Activated CD4-positive, alpha-beta memory T cell treated with anti-CD3 and anti-CD28 coated beads for 36 hours (primary cell): ENCODE data around the gene PHF21A. TPM values are rescaled to one million over a fixed set of nuclear protein-coding genes. Genes with fewer than 3 reads are reported as not detected.
"Not testable (repeated sequence)": the region's sequence is repeated elsewhere in the genome, so short reads cannot be mapped to it uniquely, and the experiment has no call there.

ENCODE experiments used
- CTCF ChIA-PET: fragments of 350-600 bp; sonication (Branson Sonifier 250); formaldehyde crosslinking; loops from one replicate; lab custom pipeline; 2021; ENCODE audit warnings: antibody characterized with exemption, inconsistent platforms; lab: Charles Lee
- POLR2A ChIA-PET: fragments of 350-600 bp; sonication (Branson Sonifier 250); formaldehyde crosslinking; loops from one replicate; lab custom pipeline; 2021; ENCODE audit warnings: antibody characterized with exemption; lab: Charles Lee
- DNase-seq: peaks from one replicate; pipeline ENCODE4 v3.0.0-alpha.2; 2020
- H3K27ac Mint-ChIP-seq: one replicate; pipeline ENCODE4 v1.8.0; 2021; ENCODE audit warnings: mixed read lengths
- H3K27me3 Mint-ChIP-seq: one replicate; pipeline ENCODE4 v1.8.0; 2021; ENCODE audit warnings: mixed read lengths
- H3K36me3 Mint-ChIP-seq: one replicate; pipeline ENCODE4 v1.8.0; 2021; ENCODE audit warnings: mixed read lengths
- H3K4me1 Mint-ChIP-seq: one replicate; pipeline ENCODE4 v1.8.0; 2021; ENCODE audit warnings: low read depth, mixed read lengths
- H3K4me3 Mint-ChIP-seq: one replicate; pipeline ENCODE4 v1.8.0; 2021; ENCODE audit warnings: mild to moderate bottlenecking, mixed read lengths
- H3K9me3 Mint-ChIP-seq: one replicate; pipeline ENCODE4 v1.8.0; 2021; ENCODE audit warnings: mixed read lengths
- intact Hi-C: fragments of 100-400 bp; cut with micrococcal nuclease; formaldehyde crosslinking; loops from one replicate; pipeline ENCODE4 v1.15.1; 2023
- total RNA-seq, 2 experiments: library from RNA; stranded (reverse); gene quantifications; one replicate each; pipeline ENCODE4 v1.2.3, GENCODE V29; 2021

Gene PHF21A
- total RNA-seq, 2 experiments from 2014 or later = 38.0 to 40.0 TPM

GRCh38 chr11:46020084-46020599 is 101.1 kb downstream of the PHF21A start:
- no peak for DNase-seq
- Mint-ChIP-seq H3K9me3 (peaks cover 2% of the 10 kb centered on the region), H3K4me3 (no peak overlapping the region), H3K36me3 (peaks cover under 1% of the 10 kb centered on the region), H3K4me1 (no peaks in the 10 kb centered on the region), H3K27ac (no peak overlapping the region), H3K27me3 (no peaks in the 10 kb centered on the region)
- intact Hi-C loops = no loop called here
- ChIA-PET CTCF (interaction anchor here (0.9 to 1.6 kb wide), 2 partner anchors 9 to 55 kb away, joined by 3 to 4 read pairs; no protein-coding TSS in a partner anchor), POLR2A (no interaction called here)

- H3K4me1 Mint-ChIP-seq = no peaks in the 10 kb centered on the region
- intact Hi-C loops = no loop called here
- DNase-seq = no peak
- peaks cover 4% of the 10 kb centered on the region for H3K9me3 Mint-ChIP-seq
- H3K27me3 Mint-ChIP-seq = no peaks in the 10 kb centered on the region
- POLR2A ChIA-PET = no interaction called here
- H3K4me3 Mint-ChIP-seq = no peak overlapping the region
- CTCF ChIA-PET = interaction anchor here (0.6 to 2.3 kb wide), 5 partner anchors 10 to 875 kb away, joined by 3 to 22 read pairs (median 4); no protein-coding TSS in a partner anchor
- no peak overlapping the region for H3K27ac Mint-ChIP-seq
- peaks cover 3% of the 10 kb centered on the region for H3K36me3 Mint-ChIP-seq
Observed at GRCh38 chr11:46018651-46019050, 102.6 kb downstream of the PHF21A start.

- DNase-seq = no peak
- no peaks in the 10 kb centered on the region for H3K4me1 Mint-ChIP-seq
- H3K27ac Mint-ChIP-seq = no peak overlapping the region
- ChIA-PET CTCF (interaction anchor here (1.0 to 2.3 kb wide), 2 partner anchors 11 to 52 kb away, joined by 3 to 22 read pairs; no protein-coding TSS in a partner anchor), POLR2A (no interaction called here)
- intact Hi-C loops = no loop called here
- H3K27me3 Mint-ChIP-seq = no peaks in the 10 kb centered on the region
- peaks cover 3% of the 10 kb centered on the region for H3K36me3 Mint-ChIP-seq
- H3K9me3 Mint-ChIP-seq = peaks cover 4% of the 10 kb centered on the region
- no peak overlapping the region for H3K4me3 Mint-ChIP-seq
Observed at GRCh38 chr11:46017341-46017740, 103.9 kb downstream of the PHF21A start.

GRCh38 chr11:46015941-46016340 is 105.3 kb downstream of the PHF21A start:
- peaks cover 3% of the 10 kb centered on the region for H3K36me3 Mint-ChIP-seq
- no peaks in the 10 kb centered on the region for H3K27me3 Mint-ChIP-seq
- ChIA-PET POLR2A (no interaction called here), CTCF (interaction anchor here (1.1 kb wide), 1 partner anchor 9 kb away, joined by 5 read pairs; no protein-coding TSS in a partner anchor)
- H3K4me3 Mint-ChIP-seq = no peak overlapping the region
- peaks cover 4% of the 10 kb centered on the region for H3K9me3 Mint-ChIP-seq
- intact Hi-C loops = no loop called here
- no peak overlapping the region for H3K27ac Mint-ChIP-seq
- DNase-seq = no peak
- H3K4me1 Mint-ChIP-seq = no peaks in the 10 kb centered on the region

GRCh38 chr11:46014168-46014567 is 107.1 kb downstream of the PHF21A start:
- POLR2A ChIA-PET, DNase-seq, H3K36me3 Mint-ChIP-seq, H3K9me3 Mint-ChIP-seq, H3K27me3 Mint-ChIP-seq, H3K4me3 Mint-ChIP-seq, intact Hi-C loops, H3K4me1 Mint-ChIP-seq, H3K27ac Mint-ChIP-seq: not testable (repeated sequence)
- CTCF ChIA-PET = interaction anchor here (0.6 to 3.2 kb wide), 2 partner anchors 11 to 49 kb away, joined by 3 to 15 read pairs; no protein-coding TSS in a partner anchor

GRCh38 chr11:46012185-46012584 is 109.1 kb downstream of the PHF21A start:
- H3K27ac Mint-ChIP-seq = no peak overlapping the region
- ChIA-PET POLR2A (no interaction called here), CTCF (interaction anchor here (0.7 to 3.2 kb wide), 5 partner anchors 9 to 94 kb away, joined by 3 to 15 read pairs (median 4); no protein-coding TSS in a partner anchor)
- peaks cover 3% of the 10 kb centered on the region for H3K36me3 Mint-ChIP-seq
- intact Hi-C loops = no loop called here
- H3K27me3 Mint-ChIP-seq = no peaks in the 10 kb centered on the region
- DNase-seq = no peak
- peaks cover 4% of the 10 kb centered on the region for H3K9me3 Mint-ChIP-seq
- no peak overlapping the region for H3K4me3 Mint-ChIP-seq
- H3K4me1 Mint-ChIP-seq = no peaks in the 10 kb centered on the region

- peaks cover 3% of the 10 kb centered on the region for H3K36me3 Mint-ChIP-seq
- no peaks in the 10 kb centered on the region for H3K27me3 Mint-ChIP-seq
- peaks cover 2% of the 10 kb centered on the region for H3K9me3 Mint-ChIP-seq
- intact Hi-C loops = no loop called here
- CTCF ChIA-PET = interaction anchor here (3.0 kb wide), 1 partner anchor 45 kb away, joined by 19 read pairs; no protein-coding TSS in a partner anchor
- POLR2A ChIA-PET = no interaction called here
- DNase-seq = no peak
- H3K4me1 Mint-ChIP-seq = peaks cover 2% of the 10 kb centered on the region
- no peak overlapping the region for H3K4me3 Mint-ChIP-seq
- no peak overlapping the region for H3K27ac Mint-ChIP-seq
Observed at GRCh38 chr11:46010100-46010499, 111.2 kb downstream of the PHF21A start.

- no peak for DNase-seq
- POLR2A ChIA-PET = no interaction called here
- Mint-ChIP-seq H3K27ac (no peak overlapping the region), H3K9me3 (no peaks in the 10 kb centered on the region), H3K36me3 (no peaks in the 10 kb centered on the region), H3K27me3 (no peaks in the 10 kb centered on the region), H3K4me1 (peaks cover 2% of the 10 kb centered on the region), H3K4me3 (no peak overlapping the region)
- intact Hi-C loops = loop anchor here (10.0 kb wide), 1 partner anchor 165 kb away; the partner anchor contains the start of gene CRY2
- CTCF ChIA-PET = interaction anchor here (3.0 kb wide), 1 partner anchor 44 kb away, joined by 19 read pairs; no protein-coding TSS in a partner anchor
Observed at GRCh38 chr11:46009647-46010046, 111.6 kb downstream of the PHF21A start.

- Mint-ChIP-seq H3K4me3 (no peak overlapping the region), H3K36me3 (no peaks in the 10 kb centered on the region), H3K27me3 (no peaks in the 10 kb centered on the region), H3K4me1 (peaks cover 2% of the 10 kb centered on the region), H3K27ac (no peak overlapping the region), H3K9me3 (no peaks in the 10 kb centered on the region)
- DNase-seq = no peak
- POLR2A ChIA-PET = no interaction called here
- CTCF ChIA-PET = interaction anchor here (0.5 to 2.6 kb wide), 36 partner anchors 10 to 315 kb away, joined by 3 to 153 read pairs (median 5); partner anchors contain the start of genes CRY2 and PEX16
- intact Hi-C loops = loop anchor here (1.0 to 10.0 kb wide), 4 partner anchors 41 to 236 kb away; partner anchors contain the start of gene CRY2
Observed at GRCh38 chr11:46006418-46007070, 114.7 kb downstream of the PHF21A start.

- H3K27ac Mint-ChIP-seq = no peak overlapping the region
- intact Hi-C loops = loop anchor here (10.0 kb wide), 1 partner anchor 159 kb away; the partner anchor contains the start of gene CRY2
- H3K9me3 Mint-ChIP-seq = no peaks in the 10 kb centered on the region
- ChIA-PET CTCF (interaction anchor here (0.7 to 5.2 kb wide), 6 partner anchors 8 to 303 kb away, joined by 3 to 53 read pairs (median 5); no protein-coding TSS in a partner anchor), POLR2A (interaction anchor here (1.1 kb wide), 1 partner anchor 38 kb away, joined by 3 read pairs; no protein-coding TSS in a partner anchor)
- no peaks in the 10 kb centered on the region for H3K36me3 Mint-ChIP-seq
- DNase-seq = no peak
- H3K27me3 Mint-ChIP-seq = no peaks in the 10 kb centered on the region
- H3K4me1 Mint-ChIP-seq = peaks cover 2% of the 10 kb centered on the region
- no peak overlapping the region for H3K4me3 Mint-ChIP-seq
Observed at GRCh38 chr11:46003572-46003971, 117.7 kb downstream of the PHF21A start.

- no peaks in the 10 kb centered on the region for H3K27me3 Mint-ChIP-seq
- no peaks in the 10 kb centered on the region for H3K36me3 Mint-ChIP-seq
- H3K4me3 Mint-ChIP-seq = no peak overlapping the region
- H3K4me1 Mint-ChIP-seq = peaks cover 9% of the 10 kb centered on the region
- ChIA-PET POLR2A (no interaction called here), CTCF (interaction anchor here (1.1 to 5.2 kb wide), 3 partner anchors 9 to 37 kb away, joined by 3 to 53 read pairs (median 7); no protein-coding TSS in a partner anchor)
- no peak for DNase-seq
- intact Hi-C loops = loop anchor here (10.0 kb wide), 1 partner anchor 157 kb away; the partner anchor contains the start of gene CRY2
- H3K27ac Mint-ChIP-seq = no peak overlapping the region
- no peaks in the 10 kb centered on the region for H3K9me3 Mint-ChIP-seq
Observed at GRCh38 chr11:46002189-46002588, 119.1 kb downstream of the PHF21A start.

- H3K4me3 Mint-ChIP-seq = no peak overlapping the region
- peaks cover 9% of the 10 kb centered on the region for H3K4me1 Mint-ChIP-seq
- H3K36me3 Mint-ChIP-seq = no peaks in the 10 kb centered on the region
- ChIA-PET POLR2A (no interaction called here), CTCF (interaction anchor here (1.1 to 5.2 kb wide), 2 partner anchors 9 to 36 kb away, joined by 3 to 53 read pairs; no protein-coding TSS in a partner anchor)
- H3K27ac Mint-ChIP-seq = no peak overlapping the region
- H3K9me3 Mint-ChIP-seq = no peaks in the 10 kb centered on the region
- no peaks in the 10 kb centered on the region for H3K27me3 Mint-ChIP-seq
- intact Hi-C loops = loop anchor here (10.0 kb wide), 1 partner anchor 157 kb away; the partner anchor contains the start of gene CRY2
- DNase-seq = no peak
Observed at GRCh38 chr11:46001448-46001914, 119.8 kb downstream of the PHF21A start.
